ENCODE results near the gene SLCO3A1.

SLCO3A1 gene

GRCh38 chr15:91929509-91929908 lies 76.0 kb downstream of the SLCO3A1 start:
- Histone ChIP-seq H3K27me3 (ENCODE audit: control insufficient read depth in 1 of 2, insufficient read depth in 2 of 2, low read length in 2 of 2) (no peaks in the 10 kb centered on the region), H3K9ac (ENCODE audit: low read length) (no peak overlapping the region), H3K27ac (ENCODE audit: low read depth, low read length) (no peak overlapping the region), H3K4me3 (ENCODE audit: low read depth in 1 of 2, low read length in 2 of 2) (no peak overlapping the region), H3K36me3 (ENCODE audit: insufficient read depth, low read length) (no peaks in the 10 kb centered on the region), H3K4me1 (ENCODE audit: insufficient read depth, low read length) (no peaks in the 10 kb centered on the region), H3K9me3 (ENCODE audit: low read length) (no peaks in the 10 kb centered on the region)

- H3K9ac ChIP-seq (ENCODE audit: low read length) = no peak overlapping the region
- no peaks in the 10 kb centered on the region for H3K9me3 ChIP-seq (ENCODE audit: low read length)
- no peak overlapping the region for H3K4me3 ChIP-seq (ENCODE audit: low read depth in 1 of 2, low read length in 2 of 2)
- no peaks in the 10 kb centered on the region for H3K4me1 ChIP-seq (ENCODE audit: insufficient read depth, low read length)
- no peak overlapping the region for H3K27ac ChIP-seq (ENCODE audit: low read depth, low read length)
- H3K36me3 ChIP-seq (ENCODE audit: insufficient read depth, low read length) = no peaks in the 10 kb centered on the region
- no peaks in the 10 kb centered on the region for H3K27me3 ChIP-seq (ENCODE audit: control insufficient read depth in 1 of 2, insufficient read depth in 2 of 2, low read length in 2 of 2)
Measured at GRCh38 chr15:91930092-91930491, 76.6 kb downstream of the SLCO3A1 start.

- H3K4me3 ChIP-seq (ENCODE audit: low read depth in 1 of 2, low read length in 2 of 2) = no peak overlapping the region
- H3K27ac ChIP-seq (ENCODE audit: low read depth, low read length) = no peak overlapping the region
- no peaks in the 10 kb centered on the region for H3K9me3 ChIP-seq (ENCODE audit: low read length)
- no peaks in the 10 kb centered on the region for H3K27me3 ChIP-seq (ENCODE audit: control insufficient read depth in 1 of 2, insufficient read depth in 2 of 2, low read length in 2 of 2)
- no peaks in the 10 kb centered on the region for H3K4me1 ChIP-seq (ENCODE audit: insufficient read depth, low read length)
- H3K36me3 ChIP-seq (ENCODE audit: insufficient read depth, low read length) = no peaks in the 10 kb centered on the region
- H3K9ac ChIP-seq (ENCODE audit: low read length) = no peak overlapping the region
Measured at GRCh38 chr15:91936182-91936775, 82.8 kb downstream of the SLCO3A1 start.

GRCh38 chr15:91936927-91937326 lies 83.4 kb downstream of the SLCO3A1 start:
- Histone ChIP-seq H3K4me3 (ENCODE audit: low read depth in 1 of 2, low read length in 2 of 2) (no peak overlapping the region), H3K4me1 (ENCODE audit: insufficient read depth, low read length) (no peaks in the 10 kb centered on the region), H3K27me3 (ENCODE audit: control insufficient read depth in 1 of 2, insufficient read depth in 2 of 2, low read length in 2 of 2) (no peaks in the 10 kb centered on the region), H3K36me3 (ENCODE audit: insufficient read depth, low read length) (no peaks in the 10 kb centered on the region), H3K9ac (ENCODE audit: low read length) (no peak overlapping the region), H3K9me3 (ENCODE audit: low read length) (no peaks in the 10 kb centered on the region), H3K27ac (ENCODE audit: low read depth, low read length) (no peak overlapping the region)

- Histone ChIP-seq H3K9me3 (ENCODE audit: low read length) (no peaks in the 10 kb centered on the region), H3K27ac (ENCODE audit: low read depth, low read length) (no peak overlapping the region)
Measured at GRCh38 chr15:91938136-91938535, 84.6 kb downstream of the SLCO3A1 start.

GRCh38 chr15:91939403-91939831 lies 85.9 kb downstream of the SLCO3A1 start:
- no peak overlapping the region for H3K4me3 ChIP-seq (ENCODE audit: low read depth in 1 of 2, low read length in 2 of 2)
- no peak overlapping the region for H3K27ac ChIP-seq (ENCODE audit: low read depth, low read length)
- H3K36me3 ChIP-seq (ENCODE audit: insufficient read depth, low read length) = no peaks in the 10 kb centered on the region
- peaks cover 13% of the 10 kb centered on the region for H3K4me1 ChIP-seq (ENCODE audit: insufficient read depth, low read length)
- no peaks in the 10 kb centered on the region for H3K27me3 ChIP-seq (ENCODE audit: control insufficient read depth in 1 of 2, insufficient read depth in 2 of 2, low read length in 2 of 2)
- H3K9me3 ChIP-seq (ENCODE audit: low read length) = no peaks in the 10 kb centered on the region
- H3K9ac ChIP-seq (ENCODE audit: low read length) = no peak overlapping the region

More at GRCh38 chr15:91938136-91938535, 84.6 kb downstream of the SLCO3A1 start:
- Histone ChIP-seq H3K27me3 (ENCODE audit: control insufficient read depth in 1 of 2, insufficient read depth in 2 of 2, low read length in 2 of 2) (no peaks in the 10 kb centered on the region), H3K36me3 (ENCODE audit: insufficient read depth, low read length) (no peaks in the 10 kb centered on the region), H3K4me3 (ENCODE audit: low read depth in 1 of 2, low read length in 2 of 2) (no peak overlapping the region), H3K9ac (ENCODE audit: low read length) (no peak overlapping the region), H3K4me1 (ENCODE audit: insufficient read depth, low read length) (peaks cover 6% of the 10 kb centered on the region)

- H3K9ac ChIP-seq (ENCODE audit: low read length) = no peak overlapping the region
- no peaks in the 10 kb centered on the region for H3K9me3 ChIP-seq (ENCODE audit: low read length)
- H3K27me3 ChIP-seq (ENCODE audit: control insufficient read depth in 1 of 2, insufficient read depth in 2 of 2, low read length in 2 of 2) = no peaks in the 10 kb centered on the region
- H3K4me1 ChIP-seq (ENCODE audit: insufficient read depth, low read length) = peaks cover 13% of the 10 kb centered on the region
- no peak overlapping the region for H3K27ac ChIP-seq (ENCODE audit: low read depth, low read length)
- no peaks in the 10 kb centered on the region for H3K36me3 ChIP-seq (ENCODE audit: insufficient read depth, low read length)
- H3K4me3 ChIP-seq (ENCODE audit: low read depth in 1 of 2, low read length in 2 of 2) = no peak overlapping the region
Measured at GRCh38 chr15:91940496-91941381, 87.2 kb downstream of the SLCO3A1 start.

GRCh38 chr15:91941871-91942658 lies 88.6 kb downstream of the SLCO3A1 start:
- no peak overlapping the region for H3K27ac ChIP-seq (ENCODE audit: low read depth, low read length)
- H3K9ac ChIP-seq (ENCODE audit: low read length) = no peak overlapping the region
- H3K27me3 ChIP-seq (ENCODE audit: control insufficient read depth in 1 of 2, insufficient read depth in 2 of 2, low read length in 2 of 2) = no peaks in the 10 kb centered on the region
- H3K4me3 ChIP-seq (ENCODE audit: low read depth in 1 of 2, low read length in 2 of 2) = no peak overlapping the region
- H3K4me1 ChIP-seq (ENCODE audit: insufficient read depth, low read length) = peaks cover 13% of the 10 kb centered on the region
- H3K36me3 ChIP-seq (ENCODE audit: insufficient read depth, low read length) = no peaks in the 10 kb centered on the region
- no peaks in the 10 kb centered on the region for H3K9me3 ChIP-seq (ENCODE audit: low read length)

GRCh38 chr15:91942720-91943394 lies 89.3 kb downstream of the SLCO3A1 start:
- no peak overlapping the region for H3K9ac ChIP-seq (ENCODE audit: low read length)
- H3K9me3 ChIP-seq (ENCODE audit: low read length) = no peaks in the 10 kb centered on the region

GRCh38 chr15:91944331-91944730 lies 90.8 kb downstream of the SLCO3A1 start:
- Histone ChIP-seq H3K9ac (ENCODE audit: low read length) (no peak overlapping the region), H3K36me3 (ENCODE audit: insufficient read depth, low read length) (no peaks in the 10 kb centered on the region), H3K27ac (ENCODE audit: low read depth, low read length) (no peak overlapping the region), H3K27me3 (ENCODE audit: control insufficient read depth in 1 of 2, insufficient read depth in 2 of 2, low read length in 2 of 2) (no peaks in the 10 kb centered on the region), H3K4me3 (ENCODE audit: low read depth in 1 of 2, low read length in 2 of 2) (no peak overlapping the region), H3K9me3 (ENCODE audit: low read length) (no peaks in the 10 kb centered on the region), H3K4me1 (ENCODE audit: insufficient read depth, low read length) (peaks cover 23% of the 10 kb centered on the region)

More at GRCh38 chr15:91942720-91943394, 89.3 kb downstream of the SLCO3A1 start:
- Histone ChIP-seq H3K27me3 (ENCODE audit: control insufficient read depth in 1 of 2, insufficient read depth in 2 of 2, low read length in 2 of 2) (no peaks in the 10 kb centered on the region), H3K4me1 (ENCODE audit: insufficient read depth, low read length) (peaks cover 16% of the 10 kb centered on the region), H3K27ac (ENCODE audit: low read depth, low read length) (no peak overlapping the region), H3K4me3 (ENCODE audit: low read depth in 1 of 2, low read length in 2 of 2) (peak overlapping the region in 1 of 2 donors; percentile 2), H3K36me3 (ENCODE audit: insufficient read depth, low read length) (no peaks in the 10 kb centered on the region)

- no peak overlapping the region for H3K4me3 ChIP-seq (ENCODE audit: low read depth in 1 of 2, low read length in 2 of 2)
- H3K36me3 ChIP-seq (ENCODE audit: insufficient read depth, low read length) = no peaks in the 10 kb centered on the region
- no peaks in the 10 kb centered on the region for H3K27me3 ChIP-seq (ENCODE audit: control insufficient read depth in 1 of 2, insufficient read depth in 2 of 2, low read length in 2 of 2)
- H3K9ac ChIP-seq (ENCODE audit: low read length) = no peak overlapping the region
- no peak overlapping the region for H3K27ac ChIP-seq (ENCODE audit: low read depth, low read length)
- no peaks in the 10 kb centered on the region for H3K9me3 ChIP-seq (ENCODE audit: low read length)
- peaks cover 23% of the 10 kb centered on the region for H3K4me1 ChIP-seq (ENCODE audit: insufficient read depth, low read length)
Measured at GRCh38 chr15:91945385-91945784, 91.9 kb downstream of the SLCO3A1 start.
